Uterus (tissue), 4 donors: ENCODE data around the gene ATP6V1D. TPM values are rescaled to one million over a fixed set of nuclear protein-coding genes. Genes with fewer than 3 reads are reported as not detected.

ENCODE experiments used
- DNase-seq, 2 donors: peaks; one replicate each; pipeline ENCODE4 v3.0.0-alpha.2; 2019 to 2020
- H3K27ac ChIP-seq, 2 donors: fragments of 200-600 bp; sonication (generic); 1 replicate in 1 of 2; 2 replicates in 1 of 2; pipeline ENCODE4 v1.5.1; 2016 to 2018
- H3K27me3 ChIP-seq, 2 donors: fragments of 200-600 bp; sonication (generic); one replicate each; pipeline ENCODE4 v1.5.1; 2018 to 2019; ENCODE audit warnings: control low read depth in 1 of 2
- H3K36me3 ChIP-seq, 2 donors: fragments of 200-600 bp; sonication (generic); one replicate each; pipeline ENCODE4 v1.5.1; 2019; ENCODE audit warnings: control low read depth in 1 of 2
- H3K4me1 ChIP-seq, 2 donors: fragments of 200-600 bp; sonication (generic); one replicate each; pipeline ENCODE4 v1.5.1; 2018 to 2019; ENCODE audit warnings: control low read depth in 1 of 2
- H3K4me3 ChIP-seq, 2 donors: fragments of 200-600 bp; sonication (generic); 1 replicate in 1 of 2; 2 replicates in 1 of 2; pipeline ENCODE4 v1.5.1; 2018 to 2019; ENCODE audit warnings: mild to moderate bottlenecking in 1 of 2
- H3K9me3 ChIP-seq, 2 donors: fragments of 200-600 bp; sonication (generic); one replicate each; pipeline ENCODE4 v1.5.1; 2019; ENCODE audit warnings: control low read depth in 1 of 2
- POLR2A ChIP-seq, 2 donors: fragments of 450-650 bp; IDR thresholded peaks; one replicate each; pipeline ENCODE4 v1.6.1; 2016; ENCODE audit warnings: antibody characterized with exemption in 2 of 2, mild to moderate bottlenecking in 1 of 2, moderate library complexity in 1 of 2
- intact Hi-C: fragments of 100-400 bp; cut with DNase I; formaldehyde crosslinking; loops from one replicate; pipeline ENCODE4 v1.15.1; 2023; ENCODE audit warnings: low total_unique reads
- total RNA-seq, 4 donors: library from RNA; depleted of rRNA in 3 of 4; stranded (reverse); fragments of >200 nt in 3 of 4; gene quantifications; one replicate each; pipeline versions ENCODE4 v1.1.0 to v1.2.4, GENCODE V29; 2014 to 2023
- TF ChIP-seq, protein P1 (sequence below), 4 experiments: fragments of 200-600 bp in 2 of 4; fragments of 450-650 bp in 2 of 4; sonication (generic) in 2 of 4; IDR thresholded peaks; one replicate each; pipeline ENCODE4 v1.5.1; 2016 to 2019; ENCODE audit warnings: antibody characterized with exemption in 4 of 4, mild to moderate bottlenecking in 2 of 4, moderate library complexity in 1 of 4
- donor health status: DM: yes; HTN: yes; CAD: no.

The ATP6V1D gene
- total RNA-seq, 4 donors from 2014 or later, result 28.5 to 60.8 (median 35.5) TPM

DNA sequence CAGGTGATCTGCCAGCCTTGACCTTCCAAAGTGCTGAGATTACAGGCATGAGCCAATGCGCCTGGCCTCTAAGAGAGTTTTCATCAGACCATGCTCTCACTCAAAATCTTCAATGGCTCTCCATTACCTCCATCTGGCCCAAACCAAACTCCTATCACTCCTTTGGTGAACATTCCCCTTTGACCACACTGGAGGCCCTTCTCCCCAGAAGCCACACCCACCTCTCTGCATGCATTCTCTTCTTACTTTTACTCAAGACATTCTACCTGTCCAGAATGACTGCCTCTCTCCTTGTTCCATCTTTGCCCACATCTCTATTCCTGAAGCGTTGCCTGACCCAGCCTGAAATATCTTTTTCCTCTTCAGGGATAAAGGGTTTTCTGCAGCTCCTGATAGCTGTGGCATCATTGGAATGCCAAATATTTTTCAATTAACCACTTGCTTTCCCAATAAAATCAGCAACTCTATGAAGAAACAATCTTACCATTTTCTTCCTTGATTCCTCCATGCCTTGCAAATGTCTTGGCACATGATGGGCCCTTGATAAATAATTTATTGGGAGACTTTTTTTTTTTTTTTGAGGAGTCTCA, 36.9 kb upstream of the ATP6V1D start:
- no peak overlapping the region for H3K4me3 ChIP-seq
- no peaks in the 10 kb centered on the region for H3K27me3 ChIP-seq
- intact Hi-C loops, result no loop called here
- no peak overlapping the region for H3K27ac ChIP-seq
- no peaks in the 10 kb centered on the region for H3K4me1 ChIP-seq
- H3K36me3 ChIP-seq, result no peaks in the 10 kb centered on the region
- TF ChIP-seq, protein P1, sequence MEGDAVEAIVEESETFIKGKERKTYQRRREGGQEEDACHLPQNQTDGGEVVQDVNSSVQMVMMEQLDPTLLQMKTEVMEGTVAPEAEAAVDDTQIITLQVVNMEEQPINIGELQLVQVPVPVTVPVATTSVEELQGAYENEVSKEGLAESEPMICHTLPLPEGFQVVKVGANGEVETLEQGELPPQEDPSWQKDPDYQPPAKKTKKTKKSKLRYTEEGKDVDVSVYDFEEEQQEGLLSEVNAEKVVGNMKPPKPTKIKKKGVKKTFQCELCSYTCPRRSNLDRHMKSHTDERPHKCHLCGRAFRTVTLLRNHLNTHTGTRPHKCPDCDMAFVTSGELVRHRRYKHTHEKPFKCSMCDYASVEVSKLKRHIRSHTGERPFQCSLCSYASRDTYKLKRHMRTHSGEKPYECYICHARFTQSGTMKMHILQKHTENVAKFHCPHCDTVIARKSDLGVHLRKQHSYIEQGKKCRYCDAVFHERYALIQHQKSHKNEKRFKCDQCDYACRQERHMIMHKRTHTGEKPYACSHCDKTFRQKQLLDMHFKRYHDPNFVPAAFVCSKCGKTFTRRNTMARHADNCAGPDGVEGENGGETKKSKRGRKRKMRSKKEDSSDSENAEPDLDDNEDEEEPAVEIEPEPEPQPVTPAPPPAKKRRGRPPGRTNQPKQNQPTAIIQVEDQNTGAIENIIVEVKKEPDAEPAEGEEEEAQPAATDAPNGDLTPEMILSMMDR (IDR thresholded peaks at IDR 0.05), result no peak
- TF ChIP-seq POLR2A (IDR thresholded peaks at IDR 0.05), result no peak
- no peaks in the 10 kb centered on the region for H3K9me3 ChIP-seq
- DNase-seq, result no peak

DNA sequence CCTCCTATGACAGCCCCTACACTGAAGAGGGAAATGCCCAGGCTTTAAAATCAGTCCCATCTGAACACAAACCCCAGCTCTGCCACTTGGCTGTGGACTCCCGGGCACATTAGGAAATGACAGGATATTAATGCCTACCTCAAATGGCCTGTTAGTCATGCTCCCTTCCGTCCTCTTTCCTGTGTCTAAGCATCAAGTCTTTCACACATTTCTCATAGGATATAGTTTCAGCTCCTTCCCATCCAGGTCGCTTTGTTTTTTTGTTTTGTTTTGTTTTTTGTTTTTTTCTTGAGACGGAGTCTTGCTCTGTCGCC, 36.2 kb upstream of the ATP6V1D start:
- no peak for DNase-seq
- Histone ChIP-seq H3K36me3 (no peaks in the 10 kb centered on the region), H3K9me3 (no peaks in the 10 kb centered on the region), H3K27me3 (no peaks in the 10 kb centered on the region), H3K4me1 (no peaks in the 10 kb centered on the region), H3K4me3 (no peak overlapping the region), H3K27ac (no peak overlapping the region)
- no peak for TF ChIP-seq POLR2A (IDR thresholded peaks at IDR 0.05)
- TF ChIP-seq, protein P1 (IDR thresholded peaks at IDR 0.05), result no peak
- intact Hi-C loops, result no loop called here

DNA sequence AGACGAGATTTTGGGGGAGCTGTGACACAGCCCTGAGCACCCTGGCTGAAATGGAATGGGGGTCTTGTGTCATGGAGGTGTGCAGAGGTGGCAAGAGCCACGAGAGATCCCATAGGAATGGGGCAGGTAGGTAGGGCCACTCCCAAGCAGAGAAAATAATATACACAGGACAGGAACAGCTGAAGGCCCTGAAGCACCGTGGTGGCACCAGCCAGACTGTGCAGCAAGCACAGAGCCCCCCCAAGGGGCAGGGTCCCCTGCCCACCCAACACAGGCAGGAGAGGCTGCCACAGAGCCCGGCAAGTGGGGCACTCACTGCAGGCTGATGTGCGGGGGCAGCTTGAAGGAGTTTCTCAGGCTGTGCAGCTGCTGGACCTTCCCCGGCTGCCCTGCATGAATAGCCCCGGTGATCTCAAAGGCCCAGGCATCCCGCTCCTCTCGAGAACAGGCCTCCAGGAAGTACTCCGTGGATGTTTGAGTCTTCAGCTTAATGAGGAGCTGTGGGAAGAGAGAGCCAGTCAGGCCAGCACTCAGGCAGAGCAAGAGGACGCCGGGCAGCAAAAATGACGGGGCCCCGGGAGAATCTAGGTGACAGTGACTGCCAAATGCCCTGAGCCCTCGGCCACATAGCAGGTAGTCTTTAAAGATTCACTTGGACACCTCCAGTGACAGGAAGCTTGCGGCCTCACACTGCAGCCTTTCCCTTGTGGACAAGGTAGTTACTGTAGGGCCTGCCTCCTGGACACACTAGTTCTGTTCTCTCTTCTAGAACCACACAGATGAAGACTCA, 35.7 kb upstream of the ATP6V1D start:
- H3K9me3 ChIP-seq, result no peaks in the 10 kb centered on the region
- no peak overlapping the region for H3K27ac ChIP-seq
- no peak overlapping the region for H3K4me3 ChIP-seq
- DNase-seq, result no peak
- intact Hi-C loops, result no loop called here
- H3K27me3 ChIP-seq, result no peaks in the 10 kb centered on the region
- H3K4me1 ChIP-seq, result no peaks in the 10 kb centered on the region
- TF ChIP-seq, protein P1 (IDR thresholded peaks at IDR 0.05), result no peak
- no peak for TF ChIP-seq POLR2A (IDR thresholded peaks at IDR 0.05)
- no peaks in the 10 kb centered on the region for H3K36me3 ChIP-seq

DNA sequence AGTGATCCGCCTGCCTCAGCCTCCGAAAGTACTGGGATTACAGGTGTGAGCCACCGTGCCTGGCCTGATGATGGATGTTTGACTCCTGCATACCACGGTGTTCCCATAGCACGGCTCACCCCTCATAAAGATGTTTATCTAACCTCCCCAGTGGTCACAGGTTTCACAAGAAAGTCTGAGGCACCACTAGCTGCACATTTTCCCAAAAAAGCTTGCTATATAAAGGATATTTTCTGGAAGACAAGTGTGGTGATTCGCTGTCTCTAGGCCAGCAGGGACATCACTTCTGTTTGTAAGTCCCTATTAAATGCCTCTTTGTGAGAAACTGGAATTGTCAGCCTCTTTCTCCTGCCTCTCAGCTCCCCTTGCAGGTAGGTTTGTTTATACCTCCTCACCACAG, 34.1 kb upstream of the ATP6V1D start:
- H3K27ac ChIP-seq, result no peak overlapping the region
- H3K4me3 ChIP-seq, result no peak overlapping the region
- DNase-seq, result no peak
- no peaks in the 10 kb centered on the region for H3K36me3 ChIP-seq
- no peaks in the 10 kb centered on the region for H3K4me1 ChIP-seq
- intact Hi-C loops, result no loop called here
- H3K9me3 ChIP-seq, result no peaks in the 10 kb centered on the region
- no peaks in the 10 kb centered on the region for H3K27me3 ChIP-seq
- TF ChIP-seq, protein P1 (IDR thresholded peaks at IDR 0.05), result no peak
- no peak for TF ChIP-seq POLR2A (IDR thresholded peaks at IDR 0.05)

DNA sequence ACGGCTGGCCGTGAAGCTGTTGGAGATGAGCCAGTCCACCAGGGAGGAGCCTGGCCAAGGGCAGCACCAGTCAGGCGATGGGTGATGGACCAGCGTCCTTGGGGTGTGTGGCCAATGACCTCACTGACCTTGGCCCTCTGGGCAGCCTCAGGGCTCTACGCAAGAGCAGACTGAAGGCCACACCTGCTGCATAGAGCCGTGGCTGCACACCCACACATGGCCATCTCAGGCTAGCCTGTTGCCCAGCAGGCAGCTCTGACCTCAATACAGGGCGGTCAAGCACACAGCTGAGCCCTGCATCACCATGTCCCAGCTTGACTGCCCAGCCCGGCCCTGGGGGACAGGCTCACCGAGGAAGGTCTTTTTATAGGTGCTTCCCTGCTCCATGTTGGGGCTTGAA, 33.2 kb upstream of the ATP6V1D start:
- intact Hi-C loops, result no loop called here
- H3K4me3 ChIP-seq, result no peak overlapping the region
- no peak for DNase-seq
- no peaks in the 10 kb centered on the region for H3K9me3 ChIP-seq
- H3K4me1 ChIP-seq, result no peaks in the 10 kb centered on the region
- H3K27me3 ChIP-seq, result no peaks in the 10 kb centered on the region
- no peak overlapping the region for H3K27ac ChIP-seq
- no peaks in the 10 kb centered on the region for H3K36me3 ChIP-seq
- TF ChIP-seq, protein P1 (IDR thresholded peaks at IDR 0.05), result no peak
- no peak for TF ChIP-seq POLR2A (IDR thresholded peaks at IDR 0.05)
